ENCODE data around the gene PLCD1.

Gene PLCD1

GRCh38 chr3:37968199-37968598 lies 61.2 kb downstream of the PLCD1 start:
- in situ Hi-C loops (cut with MboI; ENCODE audit: low sequenced_read_pairs), result no loop called here

- in situ Hi-C loops (cut with MboI; ENCODE audit: low sequenced_read_pairs), result no loop called here
These were observed 62.1 kb downstream of the PLCD1 start for GRCh38 chr3:37967260-37967881.

- in situ Hi-C loops (cut with MboI; ENCODE audit: low sequenced_read_pairs), result no loop called here
These were observed 64.7 kb downstream of the PLCD1 start for GRCh38 chr3:37964716-37965115.

- in situ Hi-C loops (cut with MboI; ENCODE audit: low sequenced_read_pairs), result no loop called here
These were observed 65.3 kb downstream of the PLCD1 start for GRCh38 chr3:37964146-37964545.

GRCh38 chr3:37963635-37964034 lies 65.8 kb downstream of the PLCD1 start:
- in situ Hi-C loops (cut with MboI; ENCODE audit: low sequenced_read_pairs), result no loop called here

GRCh38 chr3:37963016-37963415 lies 66.4 kb downstream of the PLCD1 start:
- in situ Hi-C loops (cut with MboI; ENCODE audit: low sequenced_read_pairs), result no loop called here

- in situ Hi-C loops (cut with MboI; ENCODE audit: low sequenced_read_pairs), result no loop called here
These were observed 67.6 kb downstream of the PLCD1 start for GRCh38 chr3:37961622-37962431.

- in situ Hi-C loops (cut with MboI; ENCODE audit: low sequenced_read_pairs), result no loop called here
These were observed 71.9 kb downstream of the PLCD1 start for GRCh38 chr3:37957539-37957936.

Data from hTERT RPE-1 (cell line).